Endothelial cell of umbilical vein (primary cell): ENCODE data around the gene ULBP1. TPM values are rescaled to one million over a fixed set of nuclear protein-coding genes. Genes with fewer than 3 reads are reported as not detected.

Experiments used
- BruUV-seq: library from RNA; stranded (reverse); fragments of 400-500 nt; replicated peaks from 2 replicates; lab custom pipeline; 2021; lab: Mats Ljungman, UMichigan
- CTCF ChIA-PET: fragments of 300-600, 350-600 bp; sonication (Branson Sonifier 250); formaldehyde crosslinking; loops from one replicate; lab custom pipeline; 2021; ENCODE audit warnings: antibody characterized with exemption, inconsistent platforms; lab: Charles Lee
- POLR2A ChIA-PET: fragments of 300-600, 350-600 bp; sonication (Branson Sonifier 250); formaldehyde crosslinking; loops from one replicate; lab custom pipeline; 2021; ENCODE audit warnings: antibody characterized with exemption, inconsistent platforms; lab: Charles Lee
- DNase-seq: peaks from one replicate; pipeline ENCODE4 v3.0.0-alpha.2; 2011; ENCODE audit warnings: low read depth, low spot score
- FAIRE-seq: peaks from 2 replicates; lab custom pipeline; 2011; peaks lifted over from hg19 to GRCh38; lab: Jason Lieb, UNC
- H2AFZ ChIP-seq: 2 replicates; pipeline ENCODE4 v1.6.0; 2012; ENCODE audit warnings: low read depth, low read length, control low read depth, inconsistent platforms
- H3K27ac ChIP-seq: 2 replicates; pipeline ENCODE4 v1.5.1; 2011; ENCODE audit warnings: low read depth, mild to moderate bottlenecking, control low read depth, low read length, moderate library complexity; ENCODE audit not compliant: insufficient read depth
- H3K27me3 ChIP-seq, 2 experiments: 2 replicates each; pipeline versions ENCODE4 v1.6.0 to v1.6.1; 2011; ENCODE audit warnings: low read length in 2 of 2, mixed read lengths in 1 of 2; ENCODE audit not compliant: control insufficient read depth in 2 of 2, insufficient read depth in 2 of 2
- H3K36me3 ChIP-seq, 2 experiments: 2 replicates in 1 of 2; 3 replicates in 1 of 2; pipeline ENCODE4 v1.5.1; 2011; ENCODE audit warnings: low read length in 2 of 2, mild to moderate bottlenecking in 1 of 2, moderate library complexity in 1 of 2; ENCODE audit not compliant: control insufficient read depth in 2 of 2, insufficient read depth in 2 of 2; ENCODE audit errors: extremely low read depth in 1 of 2
- H3K4me1 ChIP-seq: 3 replicates; pipeline ENCODE4 v1.5.1; 2011; ENCODE audit warnings: mild to moderate bottlenecking, low read length; ENCODE audit not compliant: control insufficient read depth, insufficient read depth; ENCODE audit errors: extremely low read depth
- H3K4me2 ChIP-seq: 2 replicates; pipeline ENCODE4 v1.6.1; 2011; ENCODE audit warnings: low read length, control low read depth, mixed read lengths; ENCODE audit not compliant: insufficient read depth
- H3K4me3 ChIP-seq, 3 experiments: fragments of 200-600 bp in 1 of 3; sonication (generic), shearing (Covaris generic) in 1 of 3; replicated peaks in 1 of 3; 2 replicates each; pipeline ENCODE4 v1.5.1; 2011 to 2016; ENCODE audit warnings: control low read depth in 3 of 3, low read length in 3 of 3, mild to moderate bottlenecking in 2 of 3, inconsistent platforms in 1 of 3, low read depth in 1 of 3, moderate library complexity in 1 of 3; ENCODE audit not compliant: insufficient read depth in 1 of 3
- H3K79me2 ChIP-seq: 2 replicates; pipeline ENCODE4 v1.6.0; 2012; ENCODE audit warnings: low read length, inconsistent platforms; ENCODE audit not compliant: control insufficient read depth, insufficient read depth
- H3K9ac ChIP-seq: replicated peaks from 2 replicates; pipeline ENCODE3; 2011; ENCODE audit warnings: low read length, control low read depth; ENCODE audit not compliant: insufficient read depth; ENCODE audit errors: extremely low read depth
- H3K9me1 ChIP-seq: replicated peaks from 3 replicates; pipeline ENCODE4 v1.6.0; 2011; ENCODE audit warnings: mild to moderate bottlenecking, low read length; ENCODE audit not compliant: control insufficient read depth, insufficient read depth; ENCODE audit errors: extremely low read depth
- H3K9me3 ChIP-seq: replicated peaks from 2 replicates; pipeline ENCODE4 v1.5.1; 2012; ENCODE audit warnings: low read length, inconsistent platforms; ENCODE audit not compliant: control insufficient read depth, insufficient read depth
- H4K20me1 ChIP-seq: replicated peaks from 2 replicates; pipeline ENCODE3; 2011; ENCODE audit warnings: mild to moderate bottlenecking, low read length; ENCODE audit not compliant: control insufficient read depth, insufficient read depth; ENCODE audit errors: extremely low read depth
- EZH2 ChIP-seq: IDR thresholded peaks from 2 replicates; pipeline ENCODE4 v1.6.1; 2012; ENCODE audit warnings: borderline replicate concordance, low read depth, mild to moderate bottlenecking, moderate library complexity, low read length, inconsistent platforms; ENCODE audit not compliant: severe bottlenecking
- FOS ChIP-seq: IDR thresholded peaks from 2 replicates; pipeline ENCODE4 v1.6.1; 2011; ENCODE audit warnings: mild to moderate bottlenecking, low read length, moderate library complexity, borderline replicate concordance; ENCODE audit not compliant: insufficient read depth
- GATA2 ChIP-seq: IDR thresholded peaks from 2 replicates; pipeline ENCODE4 v1.7.0; 2011; ENCODE audit warnings: low read depth, mild to moderate bottlenecking, moderate library complexity, mixed read lengths, low read length; ENCODE audit not compliant: insufficient read length, insufficient read depth
- JUN ChIP-seq: IDR thresholded peaks from 2 replicates; pipeline ENCODE4 v1.6.1; 2011; ENCODE audit warnings: borderline replicate concordance, low read depth; ENCODE audit not compliant: insufficient read length, insufficient read depth
- MYC ChIP-seq: IDR thresholded peaks from one replicate; pipeline ENCODE4 v1.6.1; 2011; ENCODE audit warnings: mild to moderate bottlenecking, low read depth, low read length
- POLR2A ChIP-seq: IDR thresholded peaks from 2 replicates; pipeline ENCODE4 v1.6.1; 2012; ENCODE audit warnings: low read depth, mild to moderate bottlenecking, control low read depth, low read length
- POLR2AphosphoS5 ChIP-seq: IDR thresholded peaks from 2 replicates; pipeline ENCODE4 v1.6.1; 2012; ENCODE audit warnings: low read depth, mild to moderate bottlenecking, control low read depth, low read length, moderate library complexity; ENCODE audit not compliant: insufficient read depth
- dilution Hi-C: fragments of 300-500 bp; cut with MboI; formaldehyde crosslinking; loops from one replicate; pipeline ENCODE4 v1.15.0; 2019; ENCODE audit warnings: low sequenced_read_pairs; ENCODE audit not compliant: extremely low pct_ligation_motif_present
- intact Hi-C: fragments of 100-400 bp; cut with micrococcal nuclease; formaldehyde crosslinking; loops from one replicate; pipeline ENCODE4 v1.10.0; 2022
- polyA plus RNA-seq, 4 experiments: library from polyadenylated mRNA; depleted of rRNA in 3 of 4; stranded (reverse) in 3 of 4; unstranded in 1 of 4; fragments of >200 nt; gene quantifications; 2 replicates each; pipeline versions ENCODE4 v1.2.1 to v1.2.3, GENCODE V29; 2011 to 2012; ENCODE audit warnings: missing spikeins in 1 of 4
- total RNA-seq: library from RNA; stranded (reverse); gene quantifications from 2 replicates; pipeline ENCODE4 v1.2.3, GENCODE V29; 2021
- TF ChIP-seq, protein P1 (sequence below), 2 donors: IDR thresholded peaks; 1 replicate in 1 of 2; 2 replicates in 1 of 2; pipeline ENCODE4 v1.5.1; 2011; ENCODE audit warnings: low read length in 2 of 2, mild to moderate bottlenecking in 2 of 2, moderate library complexity in 2 of 2, control low read depth in 1 of 2, inconsistent platforms in 1 of 2, low read depth in 1 of 2; ENCODE audit not compliant: insufficient read depth in 1 of 2; ENCODE audit errors: extremely low read depth in 1 of 2
- TF ChIP-seq, protein P2 (sequence below): IDR thresholded peaks from 2 replicates; pipeline ENCODE4 v1.6.1; 2011; ENCODE audit not compliant: insufficient read depth, insufficient read length

ULBP1 gene
- total and polyA plus RNA-seq, 2 donors (not counting 3 experiments of a cell fraction or from before 2014, with no cell fraction given) = 0.33 to 1.4 TPM

DNA sequence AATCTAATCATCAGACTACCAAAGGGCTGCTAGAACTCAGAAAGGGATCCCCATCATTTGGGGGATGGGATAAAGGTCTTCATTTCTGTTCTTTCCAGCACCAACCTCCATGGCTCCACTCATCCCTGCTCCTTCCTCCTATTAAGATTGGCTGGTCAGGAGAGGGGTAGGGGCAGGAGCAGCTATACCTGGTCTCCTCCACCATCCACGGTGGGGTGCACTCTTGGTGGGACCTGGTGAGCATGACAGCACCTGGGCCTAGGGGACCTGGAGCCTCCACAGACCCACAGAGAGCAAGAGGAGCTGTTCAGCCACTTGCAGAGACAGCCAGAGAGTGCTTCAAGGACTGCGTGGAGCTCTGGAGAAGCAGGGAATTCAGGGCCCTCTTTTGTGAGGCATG lies 28.1 kb upstream of the ULBP1 start:
- H3K9me1 ChIP-seq = no peaks in the 10 kb centered on the region
- no peak overlapping the region for H2AFZ ChIP-seq
- H3K4me1 ChIP-seq = peaks cover 10% of the 10 kb centered on the region
- FAIRE-seq (no peak), DNase-seq (no peak)
- H3K9ac ChIP-seq = no peak overlapping the region
- dilution Hi-C loops (no loop called here), intact Hi-C loops (loop anchor here (2.0 kb wide), 2 partner anchors 27 to 399 kb away; partner anchors contain the start of gene ULBP1)
- no peaks in the 10 kb centered on the region for H3K9me3 ChIP-seq
- H4K20me1 ChIP-seq = no peaks in the 10 kb centered on the region
- CTCF ChIA-PET = interaction anchor here (2.5 kb wide), 1 partner anchor 81 kb away, joined by 63 read pairs; no protein-coding TSS in a partner anchor
- no peak overlapping the region for H3K4me3 ChIP-seq
- no peaks in the 10 kb centered on the region for H3K36me3 ChIP-seq
- TF ChIP-seq MYC (no peak), JUN (no peak), GATA2 (no peak), POLR2A (no peak), POLR2AphosphoS5 (no peak)
- POLR2A ChIA-PET = no interaction called here
- H3K4me2 ChIP-seq = no peak overlapping the region
- BruUV-seq = no TSS peak
- H3K27me3 ChIP-seq = peaks cover 62 to 77% of the 10 kb centered on the region in 2 experiments
- H3K79me2 ChIP-seq = no peaks in the 10 kb centered on the region
- H3K27ac ChIP-seq = no peak overlapping the region

DNA sequence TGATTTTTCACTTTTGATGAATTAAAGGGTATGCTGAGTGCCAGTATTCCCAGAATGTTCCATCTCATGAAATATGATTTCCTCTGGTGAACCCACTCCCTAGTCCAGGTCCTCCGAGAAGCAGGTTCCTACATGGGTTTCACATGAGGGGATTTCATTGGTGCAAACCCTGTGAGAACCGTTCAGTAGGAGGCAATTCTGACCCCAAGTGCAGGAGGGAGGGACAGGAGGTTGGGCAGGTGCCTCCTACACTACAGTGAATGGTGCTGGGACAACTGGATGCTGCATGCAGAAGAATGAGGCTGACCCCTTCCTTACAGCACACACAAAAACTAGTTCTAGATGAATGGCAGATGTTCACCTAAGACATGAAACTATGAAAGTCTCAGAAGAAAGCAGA lies 27.0 kb upstream of the ULBP1 start:
- H3K4me3 ChIP-seq = no peak overlapping the region
- no TSS peak for BruUV-seq
- intact Hi-C loops = no loop called here
- H3K36me3 ChIP-seq = no peaks in the 10 kb centered on the region
- peaks cover 10% of the 10 kb centered on the region for H3K4me1 ChIP-seq
- H3K9ac ChIP-seq = no peak overlapping the region
- CTCF ChIA-PET = interaction anchor here (2.5 kb wide), 1 partner anchor 80 kb away, joined by 63 read pairs; no protein-coding TSS in a partner anchor
- no peaks in the 10 kb centered on the region for H4K20me1 ChIP-seq
- no peaks in the 10 kb centered on the region for H3K9me1 ChIP-seq
- TF ChIP-seq, protein P1, sequence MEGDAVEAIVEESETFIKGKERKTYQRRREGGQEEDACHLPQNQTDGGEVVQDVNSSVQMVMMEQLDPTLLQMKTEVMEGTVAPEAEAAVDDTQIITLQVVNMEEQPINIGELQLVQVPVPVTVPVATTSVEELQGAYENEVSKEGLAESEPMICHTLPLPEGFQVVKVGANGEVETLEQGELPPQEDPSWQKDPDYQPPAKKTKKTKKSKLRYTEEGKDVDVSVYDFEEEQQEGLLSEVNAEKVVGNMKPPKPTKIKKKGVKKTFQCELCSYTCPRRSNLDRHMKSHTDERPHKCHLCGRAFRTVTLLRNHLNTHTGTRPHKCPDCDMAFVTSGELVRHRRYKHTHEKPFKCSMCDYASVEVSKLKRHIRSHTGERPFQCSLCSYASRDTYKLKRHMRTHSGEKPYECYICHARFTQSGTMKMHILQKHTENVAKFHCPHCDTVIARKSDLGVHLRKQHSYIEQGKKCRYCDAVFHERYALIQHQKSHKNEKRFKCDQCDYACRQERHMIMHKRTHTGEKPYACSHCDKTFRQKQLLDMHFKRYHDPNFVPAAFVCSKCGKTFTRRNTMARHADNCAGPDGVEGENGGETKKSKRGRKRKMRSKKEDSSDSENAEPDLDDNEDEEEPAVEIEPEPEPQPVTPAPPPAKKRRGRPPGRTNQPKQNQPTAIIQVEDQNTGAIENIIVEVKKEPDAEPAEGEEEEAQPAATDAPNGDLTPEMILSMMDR (IDR thresholded peaks at IDR 0.05; ENCODE audit: extremely low read depth in 1 of 2, insufficient read depth in 1 of 2, low read depth in 1 of 2, low read length in 2 of 2) = no peak
- TF ChIP-seq, protein P2, sequence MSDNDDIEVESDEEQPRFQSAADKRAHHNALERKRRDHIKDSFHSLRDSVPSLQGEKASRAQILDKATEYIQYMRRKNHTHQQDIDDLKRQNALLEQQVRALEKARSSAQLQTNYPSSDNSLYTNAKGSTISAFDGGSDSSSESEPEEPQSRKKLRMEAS = no peak
- TF ChIP-seq FOS = no peak
- TF ChIP-seq EZH2 = no peak
- TF ChIP-seq GATA2 = no peak
- no peak for TF ChIP-seq POLR2AphosphoS5
- no peak for TF ChIP-seq JUN
- TF ChIP-seq MYC = no peak
- TF ChIP-seq POLR2A = no peak
- H3K27ac ChIP-seq = no peak overlapping the region
- H3K79me2 ChIP-seq = no peaks in the 10 kb centered on the region
- H3K27me3 ChIP-seq = peaks cover 56 to 72% of the 10 kb centered on the region in 2 experiments
- no peak for DNase-seq
- no peaks in the 10 kb centered on the region for H3K9me3 ChIP-seq
- FAIRE-seq = no peak
- POLR2A ChIA-PET = no interaction called here
- H2AFZ ChIP-seq = no peak overlapping the region
- H3K4me2 ChIP-seq = no peak overlapping the region
- dilution Hi-C loops = no loop called here
